Panc1 (cell line): ENCODE results near the gene MAST4. TPM values are rescaled to one million over a fixed set of nuclear protein-coding genes. Genes with fewer than 3 reads are reported as not detected.

Source experiments
- ATAC-seq: fragments of 200-7000 bp; cut with Tn5 transposase; 2 replicates; pipeline ENCODE4 v1.9.1; 2020; ENCODE audit warnings: mild to moderate bottlenecking, moderate library complexity
- BruUV-seq: library from RNA; stranded (reverse); fragments of 400-500 nt; replicated peaks from 2 replicates; lab custom pipeline; 2021; lab: Mats Ljungman, UMichigan
- CTCF ChIA-PET: fragments of 300-600 bp; sonication (Branson Sonifier 250); formaldehyde crosslinking; loops from one replicate; lab custom pipeline; 2022; ENCODE audit warnings: antibody characterized with exemption; lab: Charles Lee
- POLR2A ChIA-PET: fragments of 300-600 bp; sonication (Branson Sonifier 250); formaldehyde crosslinking; loops from one replicate; lab custom pipeline; 2022; ENCODE audit warnings: antibody characterized with exemption; lab: Charles Lee
- DNase-seq: peaks from one replicate; pipeline ENCODE4 v3.0.0-alpha.2; 2010; ENCODE audit warnings: low read depth, low spot score
- H3K27ac ChIP-seq: 2 replicates; pipeline ENCODE4 v1.5.1; 2011; ENCODE audit warnings: mild to moderate bottlenecking, low read length, inconsistent platforms
- H3K27me3 ChIP-seq: fragments of 200-500 bp; sonication (Bioruptor generic); 2 replicates; pipeline ENCODE4 v1.6.0; 2014; ENCODE audit warnings: low read length, inconsistent platforms; ENCODE audit not compliant: control insufficient read depth, insufficient read depth
- H3K36me3 ChIP-seq: fragments of 200-500 bp; sonication (Bioruptor generic); 2 replicates; pipeline ENCODE4 v1.5.1; 2014; ENCODE audit warnings: inconsistent platforms, mild to moderate bottlenecking, low read length, moderate library complexity; ENCODE audit not compliant: control insufficient read depth, insufficient read depth
- H3K4me1 ChIP-seq: 2 replicates; pipeline ENCODE4 v1.5.1; 2011; ENCODE audit warnings: inconsistent platforms, mild to moderate bottlenecking, low read length, moderate library complexity; ENCODE audit not compliant: control insufficient read depth, insufficient read depth
- H3K4me3 ChIP-seq, 2 experiments: 2 replicates each; pipeline ENCODE4 v1.5.1; 2011 to 2012; ENCODE audit warnings: low read depth in 2 of 2, low read length in 2 of 2, mild to moderate bottlenecking in 2 of 2, inconsistent platforms in 1 of 2, moderate library complexity in 1 of 2
- H3K9me3 ChIP-seq: fragments of 200-500 bp; sonication (Bioruptor generic); 2 replicates; pipeline ENCODE4 v1.5.1; 2014; ENCODE audit warnings: low read depth, mild to moderate bottlenecking, inconsistent platforms, low read length, moderate library complexity; ENCODE audit not compliant: control insufficient read depth, insufficient read depth
- CTCF ChIP-seq: fragments of 450-650 bp; IDR thresholded peaks from 2 replicates; pipeline ENCODE4 v1.5.1; 2017; ENCODE audit warnings: mild to moderate bottlenecking
- POLR2AphosphoS5 ChIP-seq: IDR thresholded peaks from 2 replicates; pipeline ENCODE4 v1.6.1; 2012; ENCODE audit warnings: mild to moderate bottlenecking, low read depth, low read length, moderate library complexity
- SIN3A ChIP-seq: IDR thresholded peaks from 2 replicates; pipeline ENCODE4 v1.6.1; 2012; ENCODE audit warnings: low read depth, mild to moderate bottlenecking, low read length, moderate library complexity, borderline replicate concordance; ENCODE audit not compliant: insufficient read depth
- TCF7L2 ChIP-seq: IDR thresholded peaks from 2 replicates; pipeline ENCODE4 v1.6.1; 2011; ENCODE audit warnings: mild to moderate bottlenecking, low read depth, low read length, inconsistent platforms
- in situ Hi-C: cut with HindIII; loops from 2 replicates; pipeline ENCODE4 v1.10.0; 2016; ENCODE audit warnings: low sequenced_read_pairs, low pct_unique_long_range_greater_than_20kb
- intact Hi-C: fragments of 100-400 bp; cut with micrococcal nuclease; formaldehyde crosslinking; loops from one replicate; pipeline ENCODE4 v1.10.0; 2022; ENCODE audit not compliant: unreplicated experiment
- total RNA-seq: library from RNA; stranded (reverse); gene quantifications from one replicate; pipeline ENCODE4 v1.2.1, GENCODE V29; 2021; ENCODE audit not compliant: unreplicated experiment
- TF ChIP-seq, protein P1 (sequence below), 2 experiments: IDR thresholded peaks; 2 replicates each; pipeline ENCODE4 v1.6.1; 2011 to 2012; ENCODE audit warnings: low read depth in 2 of 2, control low read depth in 1 of 2, low read length in 1 of 2, mild to moderate bottlenecking in 1 of 2, moderate library complexity in 1 of 2; ENCODE audit not compliant: insufficient read depth in 1 of 2

Gene MAST4
- total RNA-seq, 1 experiment from 2014 or later = 1.8 TPM

- no peaks in the 10 kb centered on the region for H3K9me3 ChIP-seq
- H3K4me3 ChIP-seq = no peak overlapping the region
- ChIA-PET POLR2A (no interaction called here), CTCF (interaction anchor here (0.6 to 0.7 kb wide), 2 partner anchors 38 to 1711 kb away, joined by 3 to 4 read pairs; no protein-coding TSS in a partner anchor)
- H3K4me1 ChIP-seq = no peaks in the 10 kb centered on the region
- DNase-seq (no peak), ATAC-seq (no peak)
- H3K27me3 ChIP-seq = no peaks in the 10 kb centered on the region
- intact Hi-C loops (loop anchor here (5.0 kb wide), 1 partner anchor 221 kb away; no protein-coding TSS in a partner anchor), in situ Hi-C loops (no loop called here)
- TF ChIP-seq TCF7L2 (no peak), POLR2AphosphoS5 (no peak), CTCF (no peak), SIN3A (no peak)
- TF ChIP-seq, protein P1, sequence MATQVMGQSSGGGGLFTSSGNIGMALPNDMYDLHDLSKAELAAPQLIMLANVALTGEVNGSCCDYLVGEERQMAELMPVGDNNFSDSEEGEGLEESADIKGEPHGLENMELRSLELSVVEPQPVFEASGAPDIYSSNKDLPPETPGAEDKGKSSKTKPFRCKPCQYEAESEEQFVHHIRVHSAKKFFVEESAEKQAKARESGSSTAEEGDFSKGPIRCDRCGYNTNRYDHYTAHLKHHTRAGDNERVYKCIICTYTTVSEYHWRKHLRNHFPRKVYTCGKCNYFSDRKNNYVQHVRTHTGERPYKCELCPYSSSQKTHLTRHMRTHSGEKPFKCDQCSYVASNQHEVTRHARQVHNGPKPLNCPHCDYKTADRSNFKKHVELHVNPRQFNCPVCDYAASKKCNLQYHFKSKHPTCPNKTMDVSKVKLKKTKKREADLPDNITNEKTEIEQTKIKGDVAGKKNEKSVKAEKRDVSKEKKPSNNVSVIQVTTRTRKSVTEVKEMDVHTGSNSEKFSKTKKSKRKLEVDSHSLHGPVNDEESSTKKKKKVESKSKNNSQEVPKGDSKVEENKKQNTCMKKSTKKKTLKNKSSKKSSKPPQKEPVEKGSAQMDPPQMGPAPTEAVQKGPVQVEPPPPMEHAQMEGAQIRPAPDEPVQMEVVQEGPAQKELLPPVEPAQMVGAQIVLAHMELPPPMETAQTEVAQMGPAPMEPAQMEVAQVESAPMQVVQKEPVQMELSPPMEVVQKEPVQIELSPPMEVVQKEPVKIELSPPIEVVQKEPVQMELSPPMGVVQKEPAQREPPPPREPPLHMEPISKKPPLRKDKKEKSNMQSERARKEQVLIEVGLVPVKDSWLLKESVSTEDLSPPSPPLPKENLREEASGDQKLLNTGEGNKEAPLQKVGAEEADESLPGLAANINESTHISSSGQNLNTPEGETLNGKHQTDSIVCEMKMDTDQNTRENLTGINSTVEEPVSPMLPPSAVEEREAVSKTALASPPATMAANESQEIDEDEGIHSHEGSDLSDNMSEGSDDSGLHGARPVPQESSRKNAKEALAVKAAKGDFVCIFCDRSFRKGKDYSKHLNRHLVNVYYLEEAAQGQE (IDR thresholded peaks at IDR 0.05; ENCODE audit: insufficient read depth in 1 of 2, low read depth in 2 of 2, low read length in 1 of 2) = no peak
- no peak overlapping the region for H3K27ac ChIP-seq
- no TSS peak for BruUV-seq
- H3K36me3 ChIP-seq = no peaks in the 10 kb centered on the region
These were observed 389.8 kb downstream of the MAST4 start for GRCh38 chr5:66986009-66986408.

- no TSS peak for BruUV-seq
- ChIA-PET CTCF (interaction anchor here (0.6 to 0.7 kb wide), 4 partner anchors 38 to 1711 kb away, joined by 3 to 6 read pairs (median 4); no protein-coding TSS in a partner anchor), POLR2A (no interaction called here)
- in situ Hi-C loops = no loop called here
- no peaks in the 10 kb centered on the region for H3K4me1 ChIP-seq
- DNase-seq = no peak
- intact Hi-C loops = loop anchor here (5.0 kb wide), 1 partner anchor 221 kb away; no protein-coding TSS in a partner anchor
- no peak overlapping the region for H3K4me3 ChIP-seq
- H3K36me3 ChIP-seq = no peaks in the 10 kb centered on the region
- no peaks in the 10 kb centered on the region for H3K27me3 ChIP-seq
- ATAC-seq = no peak
- no peak overlapping the region for H3K27ac ChIP-seq
- no peak for TF ChIP-seq CTCF
- TF ChIP-seq, protein P1 (IDR thresholded peaks at IDR 0.05; ENCODE audit: insufficient read depth in 1 of 2, low read depth in 2 of 2, low read length in 1 of 2) = no peak
- no peak for TF ChIP-seq SIN3A
- TF ChIP-seq POLR2AphosphoS5 = no peak
- no peak for TF ChIP-seq TCF7L2
- no peaks in the 10 kb centered on the region for H3K9me3 ChIP-seq
These were observed 390.3 kb downstream of the MAST4 start for GRCh38 chr5:66986534-66986933.
